ENCODE data around the gene ORM2. TPM values are rescaled to one million over a fixed set of nuclear protein-coding genes. Genes with fewer than 3 reads are reported as not detected.

ORM2 gene
- total RNA-seq, 2 donors from 2014 or later: 0.59 to 0.80 TPM

DNA sequence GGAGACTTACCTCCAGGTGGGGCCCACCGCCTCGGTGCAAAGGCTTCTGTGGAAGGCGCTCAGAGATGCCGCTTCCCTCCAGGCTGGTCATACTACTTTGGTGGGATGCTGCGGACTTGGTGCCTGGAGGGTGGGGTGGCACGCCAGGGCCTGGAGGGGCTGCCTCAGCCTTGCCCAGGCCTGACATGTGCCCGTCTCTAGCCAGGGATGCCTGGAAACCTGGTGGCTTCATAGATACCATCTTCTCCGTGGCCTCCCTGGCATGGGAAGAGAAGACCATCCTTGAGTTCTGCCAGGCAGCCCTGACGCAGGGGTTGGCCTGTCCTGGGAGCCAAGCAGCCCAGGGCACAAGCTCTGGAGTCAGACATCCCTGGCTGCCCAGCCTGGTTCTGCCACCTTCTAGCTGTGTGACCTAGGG, 28.3 kb downstream of the ORM2 start:
- Mint-ChIP-seq H3K9me3 (no peaks in the 10 kb centered on the region), H3K27me3 (ENCODE audit: insufficient read depth) (no peaks in the 10 kb centered on the region), H3K36me3 (ENCODE audit: low read depth) (peaks cover 34% of the 10 kb centered on the region), H3K4me3 (no peak overlapping the region), H3K4me1 (no peaks in the 10 kb centered on the region), H3K27ac (no peak overlapping the region)
- H3K27ac ChIP-seq (ENCODE audit: low read depth, low read length): no peak overlapping the region
- H3K4me3 ChIP-seq (ENCODE audit: low read length): no peak overlapping the region
- H3K9me3 ChIP-seq (ENCODE audit: control insufficient read depth, low read length): no peaks in the 10 kb centered on the region
- 94 to 100% methylated on average over 1 to 9 of the region's 9 CpGs for WGBS, 2 experiments (ENCODE audit: insufficient coverage in 1 of 2, insufficient read length in 1 of 2)
- H3K36me3 ChIP-seq (ENCODE audit: control insufficient read depth, insufficient read depth, low read length): no peaks in the 10 kb centered on the region
- H3K27me3 ChIP-seq (ENCODE audit: control insufficient read depth, insufficient read depth, low read length, poor library complexity, severe bottlenecking): no peaks in the 10 kb centered on the region
- no peak for DNase-seq
- TF ChIP-seq, protein P1, sequence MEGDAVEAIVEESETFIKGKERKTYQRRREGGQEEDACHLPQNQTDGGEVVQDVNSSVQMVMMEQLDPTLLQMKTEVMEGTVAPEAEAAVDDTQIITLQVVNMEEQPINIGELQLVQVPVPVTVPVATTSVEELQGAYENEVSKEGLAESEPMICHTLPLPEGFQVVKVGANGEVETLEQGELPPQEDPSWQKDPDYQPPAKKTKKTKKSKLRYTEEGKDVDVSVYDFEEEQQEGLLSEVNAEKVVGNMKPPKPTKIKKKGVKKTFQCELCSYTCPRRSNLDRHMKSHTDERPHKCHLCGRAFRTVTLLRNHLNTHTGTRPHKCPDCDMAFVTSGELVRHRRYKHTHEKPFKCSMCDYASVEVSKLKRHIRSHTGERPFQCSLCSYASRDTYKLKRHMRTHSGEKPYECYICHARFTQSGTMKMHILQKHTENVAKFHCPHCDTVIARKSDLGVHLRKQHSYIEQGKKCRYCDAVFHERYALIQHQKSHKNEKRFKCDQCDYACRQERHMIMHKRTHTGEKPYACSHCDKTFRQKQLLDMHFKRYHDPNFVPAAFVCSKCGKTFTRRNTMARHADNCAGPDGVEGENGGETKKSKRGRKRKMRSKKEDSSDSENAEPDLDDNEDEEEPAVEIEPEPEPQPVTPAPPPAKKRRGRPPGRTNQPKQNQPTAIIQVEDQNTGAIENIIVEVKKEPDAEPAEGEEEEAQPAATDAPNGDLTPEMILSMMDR (conservative IDR thresholded peaks at IDR 0.05): no peak
- no peak overlapping the region for H3K9ac ChIP-seq (ENCODE audit: extremely low read depth, low read length, poor library complexity, severe bottlenecking)
- no peaks in the 10 kb centered on the region for H3K4me1 ChIP-seq (ENCODE audit: control insufficient read depth, insufficient read depth, low read length)

DNA sequence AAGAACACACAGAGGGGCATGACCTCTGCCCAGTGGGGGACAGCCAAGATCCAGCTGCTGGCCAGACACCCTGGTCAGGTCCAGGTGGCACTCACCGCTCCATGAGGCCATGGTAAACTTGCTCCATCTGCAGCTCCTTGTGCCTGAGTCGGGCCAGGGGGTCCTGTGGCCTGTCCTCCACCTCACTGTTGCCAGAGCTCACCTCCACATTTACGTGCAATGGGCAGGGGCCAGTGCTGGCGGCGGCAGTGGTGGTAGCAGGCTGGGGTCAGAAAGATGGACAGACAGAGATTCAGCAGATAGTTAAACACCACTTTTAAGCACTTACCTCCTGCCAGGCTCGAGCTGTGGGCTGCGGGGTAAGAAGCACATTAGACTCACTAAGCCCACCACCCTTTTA, 30.1 kb downstream of the ORM2 start:
- Histone ChIP-seq H3K9me3 (ENCODE audit: control insufficient read depth, low read length) (no peaks in the 10 kb centered on the region), H3K4me3 (ENCODE audit: low read length) (no peak overlapping the region), H3K27me3 (ENCODE audit: control insufficient read depth, insufficient read depth, low read length, poor library complexity, severe bottlenecking) (no peaks in the 10 kb centered on the region), H3K4me1 (ENCODE audit: control insufficient read depth, insufficient read depth, low read length) (no peaks in the 10 kb centered on the region), H3K9ac (ENCODE audit: extremely low read depth, low read length, poor library complexity, severe bottlenecking) (no peak overlapping the region), H3K36me3 (ENCODE audit: control insufficient read depth, insufficient read depth, low read length) (no peaks in the 10 kb centered on the region), H3K27ac (ENCODE audit: low read depth, low read length) (no peak overlapping the region)
- Mint-ChIP-seq H3K36me3 (ENCODE audit: low read depth) (peaks cover 41% of the 10 kb centered on the region), H3K4me3 (no peak overlapping the region), H3K27ac (no peak overlapping the region), H3K4me1 (no peaks in the 10 kb centered on the region), H3K9me3 (no peaks in the 10 kb centered on the region), H3K27me3 (ENCODE audit: insufficient read depth) (no peaks in the 10 kb centered on the region)
- TF ChIP-seq, protein P1 (conservative IDR thresholded peaks at IDR 0.05): no peak
- DNase-seq: no peak
- 91 to 100% methylated on average over 1 to 7 of the region's 7 CpGs for WGBS, 2 experiments (ENCODE audit: insufficient coverage in 1 of 2, insufficient read length in 1 of 2)

DNA sequence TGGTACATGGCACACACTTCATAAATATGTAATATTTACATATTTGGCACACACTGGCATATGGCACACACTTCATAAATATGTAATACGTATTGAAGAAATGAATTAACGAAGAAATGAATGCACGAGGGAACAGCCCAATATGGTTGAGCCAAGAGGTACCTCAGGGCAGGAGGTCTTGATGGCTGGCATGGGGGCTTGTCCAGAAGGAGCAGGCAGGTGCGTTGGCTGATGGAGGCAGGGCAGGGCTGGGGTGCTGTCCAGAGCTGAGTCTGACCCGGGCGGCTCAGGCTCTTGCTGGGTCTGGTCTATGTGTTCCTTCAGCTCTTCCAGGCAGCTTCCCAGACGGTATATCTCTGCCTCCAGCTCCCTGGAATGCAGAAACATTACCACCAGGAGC, 31.9 kb downstream of the ORM2 start:
- Mint-ChIP-seq H3K27ac (no peak overlapping the region), H3K27me3 (ENCODE audit: insufficient read depth) (no peaks in the 10 kb centered on the region), H3K9me3 (no peaks in the 10 kb centered on the region), H3K36me3 (ENCODE audit: low read depth) (peaks cover 43% of the 10 kb centered on the region), H3K4me1 (no peaks in the 10 kb centered on the region), H3K4me3 (no peak overlapping the region)
- TF ChIP-seq, protein P1 (conservative IDR thresholded peaks at IDR 0.05): no peak
- Histone ChIP-seq H3K4me1 (ENCODE audit: control insufficient read depth, insufficient read depth, low read length) (no peaks in the 10 kb centered on the region), H3K36me3 (ENCODE audit: control insufficient read depth, insufficient read depth, low read length) (no peaks in the 10 kb centered on the region), H3K4me3 (ENCODE audit: low read length) (no peak overlapping the region), H3K9me3 (ENCODE audit: control insufficient read depth, low read length) (no peaks in the 10 kb centered on the region), H3K9ac (ENCODE audit: extremely low read depth, low read length, poor library complexity, severe bottlenecking) (no peak overlapping the region), H3K27ac (ENCODE audit: low read depth, low read length) (no peak overlapping the region), H3K27me3 (ENCODE audit: control insufficient read depth, insufficient read depth, low read length, poor library complexity, severe bottlenecking) (no peaks in the 10 kb centered on the region)
- no peak for DNase-seq
- WGBS, 2 experiments (ENCODE audit: insufficient coverage in 1 of 2, insufficient read length in 1 of 2): 94 to 96% methylated on average over 7 of the region's 7 CpGs

Measured in endodermal cell (in vitro differentiated cells).